NCI-H2171 (cell line): ENCODE data around the gene EXD3.
"Not testable (repeated sequence)": the region's sequence is repeated elsewhere in the genome, so short reads cannot be mapped to it uniquely, and the experiment has no call there.

ENCODE experiments used
- DNase-seq: peaks from one replicate; lab custom pipeline; 2025; lab: John Stamatoyannopoulos, UW

The EXD3 gene

DNA sequence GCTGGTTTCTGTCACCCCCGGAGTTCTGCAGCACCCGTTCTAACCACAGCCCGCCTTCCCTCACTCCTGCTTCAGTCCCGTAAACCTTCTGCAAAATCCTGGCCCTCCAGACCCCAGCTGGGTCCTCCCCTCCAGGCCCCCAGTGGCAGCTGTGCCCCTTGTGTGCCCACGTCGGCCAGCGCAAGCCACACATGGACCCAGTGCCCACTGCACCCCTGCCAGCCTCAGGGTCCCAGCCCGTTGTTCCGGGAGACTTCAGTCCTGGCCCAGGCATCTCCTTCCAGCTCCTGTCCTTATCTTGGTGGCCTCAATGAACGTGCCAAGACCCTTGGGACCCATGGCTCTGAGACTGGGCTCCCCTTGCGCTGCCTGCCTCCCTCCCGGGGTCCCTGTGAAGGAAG is 43.2 kb downstream of the EXD3 start:
- DNase-seq = no peak

DNA sequence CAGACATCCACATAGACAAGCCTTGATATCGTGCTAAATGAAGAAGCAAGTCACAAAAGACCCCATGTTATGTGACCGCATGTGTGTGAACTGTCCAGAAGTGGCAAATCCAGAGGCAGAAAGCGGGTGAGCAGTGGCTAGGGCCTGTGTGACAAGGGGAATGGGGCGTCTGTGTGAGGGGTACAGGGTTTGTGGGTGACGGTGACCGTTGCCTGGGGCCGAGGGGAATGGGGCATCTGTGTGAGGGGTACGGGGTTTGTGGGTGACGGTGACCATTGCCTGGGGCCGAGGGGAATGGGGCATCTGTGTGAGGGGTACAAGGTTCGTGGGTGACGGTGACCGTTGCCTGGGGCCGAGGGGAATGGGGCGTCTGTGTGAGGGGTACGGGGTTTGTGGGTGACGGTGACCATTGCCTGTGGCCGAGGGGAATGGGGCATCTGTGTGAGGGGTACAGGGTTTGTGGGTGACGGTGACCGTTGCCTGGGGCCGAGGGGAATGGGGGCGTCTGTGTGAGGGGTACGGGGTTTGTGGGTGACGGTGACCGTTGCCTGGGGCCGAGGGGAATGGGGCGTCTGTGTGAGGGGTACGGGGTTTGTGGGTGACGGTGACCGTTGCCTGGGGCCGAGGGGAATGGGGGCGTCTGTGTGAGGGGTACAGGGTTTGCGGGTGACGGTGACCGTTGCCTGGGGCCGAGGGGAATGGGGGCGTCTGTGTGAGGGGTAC is 44.1 kb downstream of the EXD3 start:
- DNase-seq = not testable (repeated sequence)

DNA sequence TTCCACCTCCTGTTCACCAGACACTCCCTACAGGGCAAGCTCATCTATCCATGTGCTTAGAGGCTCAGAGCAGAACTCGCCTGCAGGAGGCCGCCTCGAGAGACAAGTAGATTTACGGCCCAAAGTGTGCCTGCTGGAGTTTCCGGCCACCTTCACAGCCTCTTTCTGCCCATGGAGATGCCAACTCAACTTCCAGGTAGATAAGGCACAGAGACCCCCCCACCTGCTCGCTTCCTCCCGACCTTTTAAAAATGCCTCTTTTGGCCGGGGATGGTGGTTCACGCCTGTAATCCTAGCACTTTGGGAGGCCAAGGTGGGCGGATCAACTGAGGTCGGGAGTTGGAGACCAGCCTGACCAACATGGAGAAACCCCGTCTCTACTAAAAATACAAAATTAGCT is 46.6 kb downstream of the EXD3 start:
- DNase-seq = no peak

DNA sequence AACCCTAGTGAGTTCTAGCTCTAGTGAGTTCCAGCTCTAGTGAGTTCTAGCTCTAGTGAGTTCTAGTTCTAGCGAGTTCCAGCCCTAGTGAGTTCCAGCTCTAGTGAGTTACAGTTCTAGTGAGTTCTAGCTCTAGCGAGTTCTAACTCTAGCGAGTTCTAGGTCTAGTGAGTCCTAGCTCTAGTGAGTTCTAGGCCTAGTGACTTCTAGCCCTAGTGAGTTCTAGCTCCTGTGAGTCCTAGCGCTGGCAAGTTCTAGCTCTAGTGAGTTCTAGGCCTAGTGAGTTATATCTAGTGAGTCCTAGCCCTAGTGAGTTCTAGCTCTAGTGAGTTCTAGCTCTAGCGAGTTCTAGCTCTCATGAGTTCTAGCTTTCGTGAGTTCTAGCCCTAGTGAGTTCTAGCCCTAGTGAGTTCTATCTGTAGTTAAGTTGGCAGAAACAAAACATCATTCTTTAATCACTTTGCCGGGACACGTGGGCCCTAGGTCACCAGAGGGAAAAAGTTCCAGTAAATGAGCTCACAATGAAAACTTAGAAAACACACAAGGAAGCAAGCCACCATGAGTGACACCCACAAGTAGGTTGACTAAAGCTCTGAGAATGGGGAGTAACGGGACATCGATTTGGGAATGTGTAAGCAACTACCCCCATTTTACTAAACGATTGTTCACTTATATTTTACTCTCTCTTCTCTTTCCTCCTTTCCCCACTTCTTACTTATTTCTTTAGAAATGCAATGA is 47.5 kb downstream of the EXD3 start:
- DNase-seq = no peak

DNA sequence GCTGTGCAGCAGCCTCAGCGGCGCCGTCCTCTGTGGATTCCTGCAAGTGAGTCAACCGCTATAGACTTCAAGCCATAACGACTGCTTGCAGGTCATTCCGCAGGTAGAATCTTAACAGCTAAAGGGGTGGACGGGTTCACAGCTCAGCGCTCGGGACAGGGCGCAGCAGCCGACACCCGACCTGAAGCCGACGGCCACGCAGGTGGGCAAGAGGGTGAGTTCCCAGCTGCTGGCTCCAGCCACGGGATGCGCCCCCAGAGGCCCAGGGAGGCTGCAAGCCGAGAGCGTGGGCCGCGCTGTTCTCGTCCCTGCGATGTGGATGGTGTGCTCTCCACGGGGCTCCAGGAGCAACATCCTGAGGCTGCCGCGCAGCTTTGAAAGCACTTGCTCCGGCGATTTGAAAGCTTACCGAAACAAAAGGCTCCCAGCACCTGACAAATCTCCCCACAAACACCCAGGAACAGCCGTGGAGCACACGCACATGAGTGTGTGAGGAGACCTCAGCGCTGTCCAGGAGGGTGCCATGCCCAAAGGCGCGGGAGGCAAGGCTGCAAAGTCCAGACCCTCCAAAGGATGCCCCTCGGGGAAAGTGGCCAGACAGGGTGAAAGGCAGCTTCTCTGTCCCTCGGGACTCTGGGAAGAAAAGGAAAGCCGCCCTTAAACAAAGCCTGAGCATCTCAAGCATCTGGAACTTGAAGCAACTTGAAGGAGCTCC is 48.7 kb downstream of the EXD3 start:
- DNase-seq = no peak

DNA sequence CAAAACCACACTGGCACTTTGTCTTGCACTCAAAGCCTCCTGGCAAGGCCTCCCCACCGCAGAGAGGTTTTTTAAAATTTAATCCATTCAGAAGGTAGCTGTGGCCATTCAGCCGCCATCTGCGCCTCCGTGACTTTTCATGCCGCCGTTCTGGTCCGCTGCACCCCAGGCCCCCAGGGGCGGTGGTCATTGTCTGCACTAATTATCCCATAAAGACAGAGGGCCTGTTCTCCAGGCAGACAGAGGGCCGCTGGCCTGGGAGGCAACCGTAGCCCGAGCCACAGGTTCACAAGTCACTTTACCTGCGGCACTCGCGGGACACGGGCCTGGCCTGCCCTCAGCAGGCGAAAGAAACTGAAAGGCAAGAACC is 49.4 kb downstream of the EXD3 start:
- no peak for DNase-seq

DNA sequence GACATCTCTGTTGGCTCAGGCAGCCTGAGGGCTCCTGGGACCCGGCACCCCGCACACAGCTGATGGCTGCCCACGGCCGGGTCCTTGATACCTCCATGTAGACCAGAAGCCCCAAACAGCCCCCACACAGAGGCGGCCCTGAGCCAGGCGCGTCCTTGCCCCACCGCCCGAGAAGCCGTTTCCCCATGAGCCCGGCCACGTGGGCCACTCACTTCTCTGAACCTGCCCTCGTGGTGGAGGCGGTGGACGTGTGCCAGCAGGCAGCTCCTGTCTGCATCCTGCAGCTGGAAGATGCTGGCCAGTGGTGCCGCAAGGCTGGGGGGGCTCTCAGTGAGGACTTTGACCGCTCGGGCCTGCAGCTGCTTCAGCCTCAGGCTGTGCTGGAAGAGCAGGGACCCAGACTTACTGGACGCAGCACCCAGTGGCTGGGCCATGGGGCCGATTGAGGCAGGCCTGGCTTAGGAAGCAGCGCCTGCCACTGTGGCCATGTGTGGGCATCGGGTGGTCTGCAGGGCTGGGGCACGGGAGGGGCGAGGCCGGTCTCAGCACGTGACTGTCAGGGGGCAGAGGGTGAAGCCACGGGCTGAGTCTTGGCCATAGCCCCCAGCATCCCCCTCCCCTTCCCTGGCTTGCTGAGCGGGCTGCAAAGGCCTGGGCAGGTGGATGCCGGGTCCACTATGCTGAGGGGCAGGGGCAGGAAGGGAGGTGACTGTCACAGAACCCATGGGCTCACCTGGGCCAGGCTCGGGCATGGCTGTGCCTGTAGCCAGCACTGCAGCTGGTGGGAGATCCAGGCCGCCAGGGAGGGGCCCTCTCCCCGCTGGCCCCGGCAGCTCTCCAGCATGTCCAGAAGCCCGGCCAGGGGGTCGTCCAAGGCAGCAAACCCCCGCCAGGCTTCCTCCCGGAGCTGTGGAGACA is 50.0 kb downstream of the EXD3 start:
- DNase-seq = no peak

DNA sequence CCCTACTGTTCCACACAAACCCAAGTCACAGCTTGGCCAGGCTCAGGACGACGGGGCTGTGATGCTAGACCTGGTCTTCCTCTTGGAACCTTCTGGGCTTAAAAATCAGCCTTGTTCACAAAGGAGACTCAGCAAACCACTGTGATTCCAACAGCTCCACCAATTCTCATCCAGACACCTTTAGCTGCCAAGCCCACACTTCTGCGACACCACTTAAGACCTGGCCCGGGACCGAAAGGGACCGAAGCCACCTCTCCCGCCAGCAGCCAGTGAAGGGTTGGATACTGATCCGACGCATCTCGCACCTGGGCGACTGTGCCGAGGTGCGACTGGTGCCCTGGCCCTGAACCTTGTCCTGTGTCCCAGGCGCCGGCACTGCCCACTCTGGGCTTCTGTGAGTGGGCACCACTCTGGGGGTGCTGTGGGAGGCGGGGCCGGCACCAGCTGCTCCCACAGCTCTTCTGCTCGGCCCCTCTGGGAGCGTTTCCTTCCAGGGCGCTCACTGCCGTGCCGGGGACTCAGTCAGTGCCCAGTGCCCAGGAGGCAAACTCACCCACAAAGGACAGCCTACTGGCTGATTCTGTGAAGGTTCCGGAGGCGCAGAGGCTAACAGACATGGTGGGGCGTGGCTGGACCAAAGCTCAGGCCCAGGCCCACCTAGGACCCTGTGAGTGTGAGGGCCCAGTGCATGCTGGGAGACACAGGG is 50.9 kb downstream of the EXD3 start:
- DNase-seq = no peak

DNA sequence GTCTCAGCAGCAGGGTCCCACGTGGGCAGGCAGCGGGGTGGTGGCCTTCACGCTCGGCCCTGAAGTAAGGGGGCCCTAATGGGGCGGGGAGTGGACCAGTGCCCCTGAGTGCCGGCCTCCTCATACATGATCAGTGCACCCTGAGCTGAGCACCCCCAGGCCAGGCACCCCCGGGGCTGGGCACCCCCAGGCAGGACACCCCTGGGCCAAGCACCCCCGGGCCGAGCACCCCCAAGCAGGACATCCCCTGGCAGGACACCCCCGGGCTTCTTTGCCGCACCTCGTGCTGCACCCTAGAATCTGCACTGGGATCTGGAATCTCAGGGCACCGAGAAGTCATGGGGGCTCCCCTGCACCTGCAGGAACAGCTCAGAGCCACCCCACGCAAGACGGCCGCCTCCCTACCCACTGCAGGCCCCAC is 51.4 kb downstream of the EXD3 start:
- DNase-seq = no peak

DNA sequence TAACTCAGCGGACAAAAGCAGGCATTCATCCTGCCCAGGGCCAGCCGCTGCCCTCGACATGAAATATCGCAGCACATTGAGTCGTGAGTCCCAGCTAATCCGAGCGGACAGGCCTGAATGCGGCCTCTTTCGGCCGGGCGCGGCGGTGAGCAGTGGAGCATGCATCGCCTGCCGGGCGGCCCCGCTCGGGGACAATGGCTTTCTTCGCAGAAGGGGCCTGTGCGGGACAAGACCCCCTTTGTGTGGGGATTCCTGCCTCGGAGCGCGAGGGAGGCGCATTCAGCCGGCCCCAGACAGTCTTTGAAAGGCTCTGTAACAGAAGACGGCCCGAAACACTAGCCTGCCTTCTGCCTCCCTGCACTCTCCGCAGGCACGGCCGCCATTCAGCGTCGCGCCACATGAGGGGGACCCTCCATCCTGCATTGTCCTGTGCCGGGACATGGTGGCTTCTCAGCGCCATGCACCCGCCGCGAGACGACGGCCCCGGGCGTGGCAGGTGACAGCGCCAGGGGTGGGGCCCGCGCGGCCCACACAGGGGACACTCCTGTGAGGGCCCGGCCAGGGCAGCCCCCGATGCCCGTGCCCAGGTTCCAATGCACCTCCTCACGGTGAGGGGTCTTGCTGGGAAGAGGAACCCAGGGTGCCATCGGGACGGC is 52.0 kb downstream of the EXD3 start:
- DNase-seq = no peak

DNA sequence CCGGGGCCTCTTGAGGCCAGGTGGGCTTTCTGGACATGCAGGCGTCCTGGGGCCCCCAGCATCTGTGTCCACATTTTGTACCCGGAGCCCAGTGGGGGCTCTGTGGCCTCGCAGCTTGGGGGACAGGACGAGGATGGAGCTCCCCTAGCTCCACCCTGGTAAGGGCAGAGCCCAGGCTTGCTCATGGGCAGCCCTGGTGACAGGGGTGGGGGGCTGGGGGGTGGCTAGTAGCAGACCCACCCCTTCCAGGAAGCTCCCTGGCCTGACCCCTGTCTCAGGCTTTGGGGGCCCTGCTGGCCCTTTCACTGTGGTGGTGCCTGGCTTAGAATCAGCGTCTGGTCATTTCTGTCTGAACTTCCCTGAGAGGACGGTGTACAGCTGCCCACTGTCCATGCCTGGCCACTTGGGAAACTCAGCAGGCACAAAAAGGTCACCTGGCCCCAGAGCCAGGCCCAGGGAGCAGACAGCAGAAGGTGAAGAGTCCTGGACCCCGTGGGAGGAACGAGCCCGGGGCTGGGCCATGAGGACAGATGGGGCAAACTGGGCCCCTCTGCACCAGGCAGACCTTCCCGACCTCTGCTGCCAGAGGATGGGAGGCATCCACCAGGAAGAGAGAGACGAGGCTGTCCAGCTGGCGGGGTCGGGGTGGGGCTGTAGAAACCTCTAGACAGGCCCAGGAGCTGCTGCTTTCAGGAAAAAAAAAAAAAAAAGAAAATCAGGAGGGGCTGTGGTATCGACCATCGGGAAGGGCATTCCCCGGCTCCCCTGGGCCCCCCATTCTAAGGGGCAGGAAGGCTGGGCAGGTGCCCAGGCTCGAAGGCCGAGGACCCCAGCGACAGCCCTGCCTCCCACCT is 52.8 kb downstream of the EXD3 start:
- DNase-seq = no peak

DNA sequence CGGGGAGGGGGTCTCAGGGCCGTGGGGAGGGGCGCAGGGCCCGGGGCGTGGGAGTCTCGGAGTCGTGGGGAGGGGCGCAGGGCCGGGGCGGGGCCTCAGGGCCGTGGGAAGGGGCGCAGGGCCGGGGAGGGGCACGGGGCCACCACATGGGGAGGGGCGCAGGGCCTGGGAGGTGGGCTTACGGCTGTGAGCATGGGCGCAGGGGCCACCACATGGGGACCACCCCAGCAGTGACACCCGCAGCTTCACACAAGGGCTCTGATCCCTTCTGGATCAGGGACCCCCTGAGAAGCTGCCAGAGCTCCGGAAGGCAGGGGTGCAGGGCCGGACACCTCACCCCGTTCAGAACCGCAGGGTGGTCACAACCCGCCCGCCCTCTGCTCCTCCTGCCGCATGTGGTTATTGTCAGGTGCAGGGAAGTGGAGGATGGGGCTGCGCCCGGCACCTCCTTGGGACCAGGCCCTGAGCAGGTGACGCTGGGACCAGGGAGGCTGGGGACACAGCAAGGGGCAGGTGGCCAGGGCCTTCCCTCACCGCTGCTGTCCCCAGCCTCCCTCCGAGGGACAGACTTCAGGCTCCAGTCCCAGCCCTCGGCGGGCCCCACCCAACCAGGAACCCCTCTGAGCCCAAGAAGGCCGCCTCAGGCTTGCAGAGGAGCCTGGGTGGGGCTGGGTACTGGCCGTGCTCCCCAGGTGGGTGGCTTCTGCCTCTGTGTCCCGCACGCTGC is 53.7 kb downstream of the EXD3 start:
- no peak for DNase-seq

DNA sequence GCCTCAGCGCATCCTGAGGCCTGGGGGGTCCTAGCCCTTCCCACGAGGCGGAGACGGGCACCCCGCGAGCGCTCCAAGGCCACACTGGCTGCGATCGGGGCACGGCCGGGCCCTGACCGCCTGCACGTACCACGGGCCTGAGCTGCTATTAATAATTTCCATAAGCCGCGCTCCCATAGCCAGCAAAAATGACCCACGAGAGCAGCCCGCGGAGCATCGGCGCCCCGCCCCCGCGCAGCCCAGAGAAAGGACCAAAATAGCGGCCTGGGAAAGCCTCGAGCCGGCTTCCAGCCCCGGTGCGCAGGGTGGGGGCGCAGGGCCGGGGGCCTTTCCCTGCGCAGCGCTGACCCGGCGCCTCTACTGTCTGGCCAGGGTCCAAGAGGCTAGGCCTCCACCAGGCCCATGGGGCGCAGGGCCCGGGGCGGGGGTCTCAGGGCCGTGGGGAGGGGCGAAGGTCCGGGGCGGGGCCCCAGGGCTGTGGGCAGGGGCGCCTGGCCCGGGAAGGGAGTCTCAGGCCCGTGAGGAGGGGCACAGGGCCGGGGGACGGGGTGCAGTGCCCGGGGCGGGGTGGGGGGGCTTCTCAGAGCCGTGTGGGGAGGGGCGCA is 54.4 kb downstream of the EXD3 start:
- DNase-seq = no peak

DNA sequence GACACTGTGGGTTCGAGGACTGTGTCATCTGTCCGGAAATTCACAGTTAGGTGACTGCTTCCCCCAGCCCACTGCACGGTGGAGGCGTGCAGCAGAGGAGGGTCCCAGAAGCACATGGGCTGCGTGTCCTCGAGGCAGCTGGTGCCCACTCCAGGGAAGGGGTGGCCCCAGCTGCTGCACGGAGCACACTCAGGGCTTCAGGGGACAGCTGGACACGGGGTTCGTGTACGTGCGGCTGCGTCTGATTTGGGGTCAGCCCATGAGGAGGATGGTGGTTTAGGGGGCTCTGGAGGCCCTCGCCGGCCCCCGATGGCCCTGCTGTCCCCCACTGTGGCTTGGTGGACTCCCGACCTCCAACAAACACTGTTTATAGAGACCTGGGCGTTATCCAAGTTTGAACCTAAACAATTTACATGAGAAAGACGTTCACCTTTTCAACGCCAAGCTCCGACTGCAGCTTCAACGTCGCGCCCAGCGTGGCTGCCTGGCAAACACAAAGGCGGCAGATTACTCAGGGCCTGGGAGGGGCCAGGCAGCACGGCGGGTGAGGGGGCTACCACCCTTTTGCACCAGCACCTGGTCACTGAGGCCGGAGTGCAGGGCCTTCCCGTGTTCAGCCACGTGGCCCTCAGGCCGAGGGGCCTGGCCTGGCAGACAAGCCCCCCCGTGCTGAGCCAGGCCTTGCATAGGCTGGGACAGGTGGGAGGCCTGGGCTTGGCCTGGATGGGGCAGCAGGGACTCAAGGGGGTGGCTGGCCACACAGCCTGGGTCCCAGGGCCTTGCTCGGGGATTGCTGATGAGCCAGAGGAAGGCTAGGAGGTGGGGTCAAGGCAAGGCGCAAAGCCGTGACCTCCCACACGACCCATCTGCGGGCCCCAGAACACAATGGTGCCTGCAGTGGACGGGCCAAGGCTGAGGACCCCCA is 55.2 kb downstream of the EXD3 start:
- no peak for DNase-seq

DNA sequence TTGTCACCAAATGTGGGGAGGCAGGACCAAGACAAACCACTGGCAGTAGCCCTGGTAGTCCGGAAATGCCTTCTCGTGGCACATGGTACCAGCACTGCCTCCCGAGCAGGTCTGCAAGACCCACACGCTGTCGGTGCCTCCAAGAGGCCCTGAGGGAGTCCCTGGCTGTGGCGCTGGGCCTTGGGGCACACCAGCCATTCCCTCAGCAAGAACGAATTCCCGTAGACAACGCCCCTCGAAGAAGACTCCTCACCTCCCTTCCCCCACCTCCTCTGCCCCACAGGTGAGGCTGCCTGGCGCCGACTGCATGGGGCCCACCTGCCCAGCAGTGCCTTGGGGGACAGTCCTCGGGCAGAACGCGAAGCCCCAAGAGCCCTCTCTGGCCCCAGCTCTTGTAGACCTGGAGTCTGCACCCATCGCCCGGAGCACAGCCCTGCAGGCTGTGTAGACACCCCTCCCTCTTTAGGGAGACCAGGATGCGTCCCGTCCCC is 56.0 kb downstream of the EXD3 start:
- DNase-seq = no peak

DNA sequence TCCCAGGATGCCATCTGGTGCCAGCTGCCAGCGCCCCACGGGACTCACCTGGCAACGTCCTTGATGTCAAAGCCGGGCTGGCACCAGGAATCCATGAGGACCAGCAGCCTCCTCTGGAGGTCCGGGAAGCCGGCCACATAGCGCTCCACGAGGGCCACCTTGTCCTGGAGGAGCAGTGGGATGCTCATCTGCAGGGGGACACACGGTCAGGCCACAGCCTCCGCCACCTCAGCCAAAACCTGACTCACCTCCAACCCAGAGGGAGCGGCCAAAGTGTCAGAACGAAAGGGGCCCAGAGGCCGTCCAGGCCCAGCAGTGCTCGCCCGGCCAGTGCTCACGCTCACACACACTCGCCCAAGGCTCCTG is 56.5 kb downstream of the EXD3 start:
- no peak for DNase-seq
